ENCODE measurements around the gene GPR15.

The GPR15 gene

GRCh38 chr3:98528474-98529346 lies 3.1 kb upstream of the GPR15 start:
- Histone ChIP-seq H3K4me3 (ENCODE audit: low read depth, low read length) (no peak overlapping the region), H3K9me3 (ENCODE audit: control insufficient read depth, low read length) (no peaks in the 10 kb centered on the region), H3K36me3 (ENCODE audit: control insufficient read depth, insufficient read depth, low read length) (no peaks in the 10 kb centered on the region), H3K4me2 (ENCODE audit: low read length) (no peak overlapping the region), H3K4me1 (no peaks in the 10 kb centered on the region), H3K27ac (no peak overlapping the region), H3K27me3 (ENCODE audit: control insufficient read depth, insufficient read depth, low read length) (no peaks in the 10 kb centered on the region), H3K79me2 (no peaks in the 10 kb centered on the region), H2AFZ (no peak overlapping the region), H3K9ac (no peak overlapping the region)
- no peak for TF ChIP-seq CTCF (IDR thresholded peaks at IDR 0.05)

- Histone ChIP-seq H3K4me1 (no peaks in the 10 kb centered on the region), H2AFZ (no peak overlapping the region), H3K4me2 (ENCODE audit: low read length) (no peak overlapping the region), H3K79me2 (no peaks in the 10 kb centered on the region), H3K9ac (no peak overlapping the region), H3K9me3 (ENCODE audit: control insufficient read depth, low read length) (no peaks in the 10 kb centered on the region), H3K4me3 (ENCODE audit: low read depth, low read length) (no peak overlapping the region), H3K27me3 (ENCODE audit: control insufficient read depth, insufficient read depth, low read length) (no peaks in the 10 kb centered on the region), H3K36me3 (ENCODE audit: control insufficient read depth, insufficient read depth, low read length) (no peaks in the 10 kb centered on the region), H3K27ac (no peak overlapping the region)
- no peak for TF ChIP-seq CTCF (IDR thresholded peaks at IDR 0.05)
These were observed 1.8 kb upstream of the GPR15 start for GRCh38 chr3:98529856-98530459.

GRCh38 chr3:98530676-98531075 lies 1.1 kb upstream of the GPR15 start:
- Histone ChIP-seq H3K27me3 (ENCODE audit: control insufficient read depth, insufficient read depth, low read length) (no peaks in the 10 kb centered on the region), H2AFZ (no peak overlapping the region), H3K4me2 (ENCODE audit: low read length) (no peak overlapping the region), H3K36me3 (ENCODE audit: control insufficient read depth, insufficient read depth, low read length) (no peaks in the 10 kb centered on the region), H3K4me3 (ENCODE audit: low read depth, low read length) (no peak overlapping the region), H3K27ac (no peak overlapping the region), H3K79me2 (no peaks in the 10 kb centered on the region), H3K4me1 (no peaks in the 10 kb centered on the region), H3K9me3 (ENCODE audit: control insufficient read depth, low read length) (no peaks in the 10 kb centered on the region), H3K9ac (no peak overlapping the region)
- TF ChIP-seq CTCF (IDR thresholded peaks at IDR 0.05) = no peak

GRCh38 chr3:98532275-98532637 lies 478 bp downstream of the GPR15 start:
- TF ChIP-seq CTCF (IDR thresholded peaks at IDR 0.05) = no peak
- Histone ChIP-seq H3K4me3 (ENCODE audit: low read depth, low read length) (no peak overlapping the region), H3K4me1 (no peaks in the 10 kb centered on the region), H2AFZ (no peak overlapping the region), H3K79me2 (no peaks in the 10 kb centered on the region), H3K9ac (no peak overlapping the region), H3K4me2 (ENCODE audit: low read length) (no peak overlapping the region), H3K9me3 (ENCODE audit: control insufficient read depth, low read length) (no peaks in the 10 kb centered on the region), H3K27ac (no peak overlapping the region), H3K27me3 (ENCODE audit: control insufficient read depth, insufficient read depth, low read length) (no peaks in the 10 kb centered on the region), H3K36me3 (ENCODE audit: control insufficient read depth, insufficient read depth, low read length) (no peaks in the 10 kb centered on the region)

Measured in parathyroid adenoma (tissue), 2 donors.